Smooth muscle cell (in vitro differentiated cells): ENCODE results near the gene ENG. TPM values are rescaled to one million over a fixed set of nuclear protein-coding genes. Genes with fewer than 3 reads are reported as not detected.
"Not testable (repeated sequence)": the region's sequence is repeated elsewhere in the genome, so short reads cannot be mapped to it uniquely, and the experiment has no call there.

Experiments
- DNase-seq: peaks from one replicate; lab custom pipeline; 2025; ENCODE audit not compliant: unreplicated experiment; lab: John Stamatoyannopoulos, UW
- H2AFZ ChIP-seq: fragments of 200-600 bp; sonication (generic); 2 replicates; pipeline ENCODE4 v1.6.0; 2016; ENCODE audit warnings: antibody characterized with exemption, low read depth, mild to moderate bottlenecking
- H3F3A ChIP-seq: fragments of 200-600 bp; sonication (generic); 2 replicates; pipeline ENCODE4 v1.6.0; 2017; ENCODE audit warnings: antibody characterized with exemption, low read depth
- H3K27ac ChIP-seq: fragments of 200-600 bp; sonication (generic); 2 replicates; pipeline ENCODE4 v1.5.1; 2016; ENCODE audit warnings: low read depth, mild to moderate bottlenecking
- H3K27me3 ChIP-seq: fragments of 200-600 bp; sonication (generic); 2 replicates; pipeline ENCODE4 v1.6.1; 2016; ENCODE audit warnings: low read depth, mild to moderate bottlenecking
- H3K36me3 ChIP-seq: fragments of 200-600 bp; sonication (generic); 2 replicates; pipeline ENCODE4 v1.5.1; 2016; ENCODE audit warnings: low read depth
- H3K4me1 ChIP-seq: fragments of 200-600 bp; sonication (generic); 2 replicates; pipeline ENCODE4 v1.5.1; 2016; ENCODE audit warnings: low read depth
- H3K4me2 ChIP-seq: fragments of 200-600 bp; sonication (generic); 2 replicates; pipeline ENCODE4 v1.6.0; 2016; ENCODE audit warnings: mild to moderate bottlenecking
- H3K4me3 ChIP-seq: fragments of 200-600 bp; sonication (generic); 2 replicates; pipeline ENCODE4 v1.5.1; 2016; ENCODE audit warnings: mild to moderate bottlenecking
- H3K79me2 ChIP-seq: fragments of 200-600 bp; sonication (generic); 2 replicates; pipeline ENCODE4 v1.6.0; 2016; ENCODE audit warnings: low read depth, mild to moderate bottlenecking
- H3K9ac ChIP-seq: fragments of 200-600 bp; sonication (generic); 2 replicates; pipeline ENCODE4 v1.6.0; 2016; ENCODE audit warnings: low read depth
- H3K9me3 ChIP-seq: fragments of 200-600 bp; sonication (generic); replicated peaks from 2 replicates; pipeline ENCODE4 v1.5.1; 2016; ENCODE audit warnings: low read depth
- H4K20me1 ChIP-seq: fragments of 200-600 bp; sonication (generic); 2 replicates; pipeline ENCODE4 v1.6.0; 2016; ENCODE audit warnings: low read depth
- CTCF ChIP-seq: fragments of 200-600 bp; sonication (generic); IDR thresholded peaks from 2 replicates; pipeline ENCODE4 v1.5.1; 2017; ENCODE audit warnings: borderline replicate concordance, mild to moderate bottlenecking, antibody characterized with exemption; ENCODE audit not compliant: insufficient read depth, poor library complexity, severe bottlenecking
- WGBS: methylation state at CpG from one replicate; pipeline ENCODE4 v1.1.7; 2016; ENCODE audit warnings: low lambda C conversion rate; 5-methylcytosine and 5-hydroxymethylcytosine counted together
- polyA plus RNA-seq: library from polyadenylated mRNA; unstranded; fragments of >200 nt; fragmentation: Nextera tagmentation; extraction: Ambion mirVana; gene quantifications from 2 replicates; pipeline ENCODE4 v1.2.1, GENCODE V29; 2016
- total RNA-seq: library from RNA; depleted of rRNA; stranded (reverse); fragments of >200 nt; gene quantifications from 2 replicates; pipeline ENCODE4 v1.2.3, GENCODE V29; 2014

Gene ENG
- total and polyA plus RNA-seq, 2 experiments from 2014 or later: 12.6 to 54.1 TPM

- Histone ChIP-seq H3K4me1 (peaks cover 9% of the 10 kb centered on the region), H3K27ac (no peak overlapping the region)
- no peak for TF ChIP-seq CTCF
These were observed 13.2 kb downstream of the ENG start for GRCh38 chr9:127841087-127841835.

GRCh38 chr9:127838375-127839078 lies 15.9 kb downstream of the ENG start:
- Histone ChIP-seq H3K27me3 (no peaks in the 10 kb centered on the region), H3K79me2 (no peaks in the 10 kb centered on the region), H4K20me1 (no peaks in the 10 kb centered on the region), H3K4me1 (peaks cover 12% of the 10 kb centered on the region), H3K4me3 (no peak overlapping the region), H3K4me2 (peak overlapping the region; percentile 66), H3K9ac (no peak overlapping the region), H3F3A (peaks cover 10% of the 10 kb centered on the region), H2AFZ (no peak overlapping the region), H3K36me3 (no peaks in the 10 kb centered on the region), H3K9me3 (no peaks in the 10 kb centered on the region), H3K27ac (peak overlapping the region; percentile 98)
- DNase-seq: peak; percentile 53
- 17% methylated on average over 17 of the region's 18 CpGs for WGBS
- no peak for TF ChIP-seq CTCF

More at GRCh38 chr9:127841087-127841835, 13.2 kb downstream of the ENG start:
- Histone ChIP-seq H3K4me3 (no peak overlapping the region), H3K9me3 (no peaks in the 10 kb centered on the region), H3K4me2 (no peak overlapping the region), H3K9ac (no peak overlapping the region), H2AFZ (no peak overlapping the region), H3K27me3 (no peaks in the 10 kb centered on the region), H3K79me2 (no peaks in the 10 kb centered on the region), H4K20me1 (no peaks in the 10 kb centered on the region), H3K36me3 (no peaks in the 10 kb centered on the region), H3F3A (peaks cover 6% of the 10 kb centered on the region)
- WGBS: 95% methylated on average over 15 of the region's 15 CpGs
- DNase-seq: no peak

GRCh38 chr9:127837346-127837745 lies 17.1 kb downstream of the ENG start:
- H3K4me1 ChIP-seq: peaks cover 12% of the 10 kb centered on the region
- no peaks in the 10 kb centered on the region for H4K20me1 ChIP-seq
- no peaks in the 10 kb centered on the region for H3K27me3 ChIP-seq
- H3K9me3 ChIP-seq: no peaks in the 10 kb centered on the region
- DNase-seq: no peak
- H3K9ac ChIP-seq: no peak overlapping the region
- WGBS: 58% methylated on average over 4 of the region's 4 CpGs
- H3K4me2 ChIP-seq: peak overlapping the region; percentile 66
- H3K4me3 ChIP-seq: no peak overlapping the region
- peaks cover 10% of the 10 kb centered on the region for H3F3A ChIP-seq
- no peak overlapping the region for H2AFZ ChIP-seq
- TF ChIP-seq CTCF: no peak
- H3K27ac ChIP-seq: peak overlapping the region; percentile 98
- no peaks in the 10 kb centered on the region for H3K36me3 ChIP-seq
- no peaks in the 10 kb centered on the region for H3K79me2 ChIP-seq

GRCh38 chr9:127836561-127836960 lies 17.9 kb downstream of the ENG start:
- H3K9ac ChIP-seq: peak overlapping the region; percentile 88
- not testable (repeated sequence) for H3K79me2 ChIP-seq, H3K4me3 ChIP-seq, DNase-seq, H2AFZ ChIP-seq, H3K36me3 ChIP-seq, H3K9me3 ChIP-seq, H4K20me1 ChIP-seq, H3K27me3 ChIP-seq
- H3K4me2 ChIP-seq: peak overlapping the region; percentile 71
- 66% methylated on average over 3 of the region's 3 CpGs for WGBS
- peak overlapping the region; percentile 98 for H3K27ac ChIP-seq
- H3K4me1 ChIP-seq: peaks cover 12% of the 10 kb centered on the region
- peaks cover 10% of the 10 kb centered on the region for H3F3A ChIP-seq
